ENCODE results near the gene UBASH3A. TPM values are rescaled to one million over a fixed set of nuclear protein-coding genes. Genes with fewer than 3 reads are reported as not detected.
"Not testable (repeated sequence)": the region's sequence is repeated elsewhere in the genome, so short reads cannot be mapped to it uniquely, and the experiment has no call there.

Gene UBASH3A
- total RNA-seq, 1 donor from 2014 or later, result 76.0 TPM

- intact Hi-C loops (cut with micrococcal nuclease), result loop anchor here (1.0 to 5.0 kb wide), 2 partner anchors 32 to 63 kb away; partner anchors contain the start of gene RSPH1
These were observed 60.3 kb downstream of the UBASH3A start for GRCh38 chr21:42463861-42464515.

GRCh38 chr21:42465008-42465802 is 61.5 kb downstream of the UBASH3A start:
- intact Hi-C loops (cut with micrococcal nuclease), result no loop called here

- intact Hi-C loops (cut with micrococcal nuclease), result no loop called here
These were observed 62.1 kb downstream of the UBASH3A start for GRCh38 chr21:42465803-42466127.

GRCh38 chr21:42466700-42467099 is 63.0 kb downstream of the UBASH3A start:
- intact Hi-C loops (cut with micrococcal nuclease), result loop anchor here (1.0 kb wide), 1 partner anchor 71 kb away; no protein-coding TSS in a partner anchor

- intact Hi-C loops (cut with micrococcal nuclease), result loop anchor here (1.0 kb wide), 1 partner anchor 70 kb away; no protein-coding TSS in a partner anchor
These were observed 63.7 kb downstream of the UBASH3A start for GRCh38 chr21:42467140-42467983.

- intact Hi-C loops (cut with micrococcal nuclease), result no loop called here
These were observed 64.9 kb downstream of the UBASH3A start for GRCh38 chr21:42468491-42469131.

GRCh38 chr21:42469272-42469671 is 65.6 kb downstream of the UBASH3A start:
- intact Hi-C loops (cut with micrococcal nuclease), result no loop called here

GRCh38 chr21:42469726-42470125 is 66.0 kb downstream of the UBASH3A start:
- intact Hi-C loops (cut with micrococcal nuclease), result not testable (repeated sequence)

- intact Hi-C loops (cut with micrococcal nuclease), result no loop called here
These were observed 67.5 kb downstream of the UBASH3A start for GRCh38 chr21:42471206-42471605.

GRCh38 chr21:42471716-42472330 is 68.1 kb downstream of the UBASH3A start:
- intact Hi-C loops (cut with micrococcal nuclease), result no loop called here

- intact Hi-C loops (cut with micrococcal nuclease), result no loop called here
These were observed 68.8 kb downstream of the UBASH3A start for GRCh38 chr21:42472521-42472920.

- intact Hi-C loops (cut with micrococcal nuclease), result no loop called here
These were observed 69.9 kb downstream of the UBASH3A start for GRCh38 chr21:42473498-42474042.

- intact Hi-C loops (cut with micrococcal nuclease), result no loop called here
These were observed 70.5 kb downstream of the UBASH3A start for GRCh38 chr21:42474043-42474831.

- intact Hi-C loops (cut with micrococcal nuclease), result no loop called here
These were observed 71.3 kb downstream of the UBASH3A start for GRCh38 chr21:42475036-42475435.

- intact Hi-C loops (cut with micrococcal nuclease), result no loop called here
These were observed 72.1 kb downstream of the UBASH3A start for GRCh38 chr21:42475526-42476387.

GRCh38 chr21:42476388-42477331 is 73.0 kb downstream of the UBASH3A start:
- intact Hi-C loops (cut with micrococcal nuclease), result no loop called here

- intact Hi-C loops (cut with micrococcal nuclease), result no loop called here
These were observed 74.8 kb downstream of the UBASH3A start for GRCh38 chr21:42478504-42478903.

GRCh38 chr21:42479582-42479981 is 75.9 kb downstream of the UBASH3A start:
- intact Hi-C loops (cut with micrococcal nuclease), result no loop called here

Data from T-helper 1 cell treated with Interleukin-12 subunit alpha and Interleukin-12 subunit beta and Interleukin-4 antibody, amounts not matched to agents 30 ng/mL and 1 ng/mL, for 36 hours (primary cell).